WTC11 (cell line): Measurements from ENCODE around the gene SACS.

Source experiments
- NR2C2 ChIP-seq: sonication (generic); formaldehyde crosslinking; IDR thresholded peaks from 2 replicates; pipeline ENCODE4 v1.8.0; 2022; ENCODE audit warnings: mild to moderate bottlenecking, missing genetic modification reagents
- SP1 ChIP-seq: sonication (generic); formaldehyde crosslinking; conservative IDR thresholded peaks from 2 replicates; pipeline ENCODE4 v1.8.1; 2022; ENCODE audit warnings: missing genetic modification reagents
- TF ChIP-seq, protein P1 (sequence below): fragments of 200-600 bp; IDR thresholded peaks from 2 replicates; pipeline ENCODE4 v1.8.0; 2022; ENCODE audit warnings: antibody characterized with exemption
- TF ChIP-seq, protein P2 (sequence below): fragments of 250-450 bp; sonication (Bioruptor Pico); IDR thresholded peaks from 2 replicates; pipeline ENCODE4 v1.9.0; 2021; ENCODE audit warnings: mild to moderate bottlenecking, borderline replicate concordance
- TF ChIP-seq, protein P3 (sequence below): sonication (generic); formaldehyde crosslinking; IDR thresholded peaks from 2 replicates; pipeline ENCODE4 v1.8.1; 2022; ENCODE audit warnings: low read depth, missing genetic modification reagents, borderline replicate concordance
- TF ChIP-seq, protein P4 (sequence below): sonication (generic); formaldehyde crosslinking; IDR thresholded peaks from 2 replicates; pipeline ENCODE4 v1.8.0; 2022; ENCODE audit warnings: mild to moderate bottlenecking, missing genetic modification reagents

DNA sequence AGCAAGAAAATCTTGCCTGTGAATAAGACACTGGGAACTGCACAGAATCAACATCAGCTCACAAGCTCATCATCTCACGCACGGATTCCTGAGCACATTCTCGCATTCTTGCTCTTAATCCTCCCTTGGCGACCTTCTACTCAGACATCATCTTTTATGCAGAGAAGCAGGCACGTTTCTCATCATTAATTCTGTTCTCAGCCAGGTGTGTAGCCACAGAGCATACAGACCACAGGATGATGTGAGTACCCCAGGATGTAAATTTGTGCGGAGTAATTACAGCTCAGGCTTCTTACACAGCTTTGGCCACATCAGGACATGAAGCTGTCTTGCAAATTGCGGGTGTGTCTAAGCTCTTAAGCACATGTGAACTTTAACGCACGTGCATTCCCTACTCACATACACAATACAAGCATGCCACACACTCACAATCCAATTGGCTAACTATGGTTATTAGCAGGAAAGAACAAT lies 36.5 kb upstream of the SACS start:
- TF ChIP-seq, protein P1, sequence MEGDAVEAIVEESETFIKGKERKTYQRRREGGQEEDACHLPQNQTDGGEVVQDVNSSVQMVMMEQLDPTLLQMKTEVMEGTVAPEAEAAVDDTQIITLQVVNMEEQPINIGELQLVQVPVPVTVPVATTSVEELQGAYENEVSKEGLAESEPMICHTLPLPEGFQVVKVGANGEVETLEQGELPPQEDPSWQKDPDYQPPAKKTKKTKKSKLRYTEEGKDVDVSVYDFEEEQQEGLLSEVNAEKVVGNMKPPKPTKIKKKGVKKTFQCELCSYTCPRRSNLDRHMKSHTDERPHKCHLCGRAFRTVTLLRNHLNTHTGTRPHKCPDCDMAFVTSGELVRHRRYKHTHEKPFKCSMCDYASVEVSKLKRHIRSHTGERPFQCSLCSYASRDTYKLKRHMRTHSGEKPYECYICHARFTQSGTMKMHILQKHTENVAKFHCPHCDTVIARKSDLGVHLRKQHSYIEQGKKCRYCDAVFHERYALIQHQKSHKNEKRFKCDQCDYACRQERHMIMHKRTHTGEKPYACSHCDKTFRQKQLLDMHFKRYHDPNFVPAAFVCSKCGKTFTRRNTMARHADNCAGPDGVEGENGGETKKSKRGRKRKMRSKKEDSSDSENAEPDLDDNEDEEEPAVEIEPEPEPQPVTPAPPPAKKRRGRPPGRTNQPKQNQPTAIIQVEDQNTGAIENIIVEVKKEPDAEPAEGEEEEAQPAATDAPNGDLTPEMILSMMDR: no peak
- TF ChIP-seq, protein P2, sequence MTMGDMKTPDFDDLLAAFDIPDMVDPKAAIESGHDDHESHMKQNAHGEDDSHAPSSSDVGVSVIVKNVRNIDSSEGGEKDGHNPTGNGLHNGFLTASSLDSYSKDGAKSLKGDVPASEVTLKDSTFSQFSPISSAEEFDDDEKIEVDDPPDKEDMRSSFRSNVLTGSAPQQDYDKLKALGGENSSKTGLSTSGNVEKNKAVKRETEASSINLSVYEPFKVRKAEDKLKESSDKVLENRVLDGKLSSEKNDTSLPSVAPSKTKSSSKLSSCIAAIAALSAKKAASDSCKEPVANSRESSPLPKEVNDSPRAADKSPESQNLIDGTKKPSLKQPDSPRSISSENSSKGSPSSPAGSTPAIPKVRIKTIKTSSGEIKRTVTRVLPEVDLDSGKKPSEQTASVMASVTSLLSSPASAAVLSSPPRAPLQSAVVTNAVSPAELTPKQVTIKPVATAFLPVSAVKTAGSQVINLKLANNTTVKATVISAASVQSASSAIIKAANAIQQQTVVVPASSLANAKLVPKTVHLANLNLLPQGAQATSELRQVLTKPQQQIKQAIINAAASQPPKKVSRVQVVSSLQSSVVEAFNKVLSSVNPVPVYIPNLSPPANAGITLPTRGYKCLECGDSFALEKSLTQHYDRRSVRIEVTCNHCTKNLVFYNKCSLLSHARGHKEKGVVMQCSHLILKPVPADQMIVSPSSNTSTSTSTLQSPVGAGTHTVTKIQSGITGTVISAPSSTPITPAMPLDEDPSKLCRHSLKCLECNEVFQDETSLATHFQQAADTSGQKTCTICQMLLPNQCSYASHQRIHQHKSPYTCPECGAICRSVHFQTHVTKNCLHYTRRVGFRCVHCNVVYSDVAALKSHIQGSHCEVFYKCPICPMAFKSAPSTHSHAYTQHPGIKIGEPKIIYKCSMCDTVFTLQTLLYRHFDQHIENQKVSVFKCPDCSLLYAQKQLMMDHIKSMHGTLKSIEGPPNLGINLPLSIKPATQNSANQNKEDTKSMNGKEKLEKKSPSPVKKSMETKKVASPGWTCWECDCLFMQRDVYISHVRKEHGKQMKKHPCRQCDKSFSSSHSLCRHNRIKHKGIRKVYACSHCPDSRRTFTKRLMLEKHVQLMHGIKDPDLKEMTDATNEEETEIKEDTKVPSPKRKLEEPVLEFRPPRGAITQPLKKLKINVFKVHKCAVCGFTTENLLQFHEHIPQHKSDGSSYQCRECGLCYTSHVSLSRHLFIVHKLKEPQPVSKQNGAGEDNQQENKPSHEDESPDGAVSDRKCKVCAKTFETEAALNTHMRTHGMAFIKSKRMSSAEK (CRISPR knock-in tag): no peak
- TF ChIP-seq NR2C2: no peak
- TF ChIP-seq SP1 (CRISPR knock-in tag): no peak
- TF ChIP-seq, protein P3, sequence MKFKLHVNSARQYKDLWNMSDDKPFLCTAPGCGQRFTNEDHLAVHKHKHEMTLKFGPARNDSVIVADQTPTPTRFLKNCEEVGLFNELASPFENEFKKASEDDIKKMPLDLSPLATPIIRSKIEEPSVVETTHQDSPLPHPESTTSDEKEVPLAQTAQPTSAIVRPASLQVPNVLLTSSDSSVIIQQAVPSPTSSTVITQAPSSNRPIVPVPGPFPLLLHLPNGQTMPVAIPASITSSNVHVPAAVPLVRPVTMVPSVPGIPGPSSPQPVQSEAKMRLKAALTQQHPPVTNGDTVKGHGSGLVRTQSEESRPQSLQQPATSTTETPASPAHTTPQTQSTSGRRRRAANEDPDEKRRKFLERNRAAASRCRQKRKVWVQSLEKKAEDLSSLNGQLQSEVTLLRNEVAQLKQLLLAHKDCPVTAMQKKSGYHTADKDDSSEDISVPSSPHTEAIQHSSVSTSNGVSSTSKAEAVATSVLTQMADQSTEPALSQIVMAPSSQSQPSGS: no peak
- TF ChIP-seq, protein P4, sequence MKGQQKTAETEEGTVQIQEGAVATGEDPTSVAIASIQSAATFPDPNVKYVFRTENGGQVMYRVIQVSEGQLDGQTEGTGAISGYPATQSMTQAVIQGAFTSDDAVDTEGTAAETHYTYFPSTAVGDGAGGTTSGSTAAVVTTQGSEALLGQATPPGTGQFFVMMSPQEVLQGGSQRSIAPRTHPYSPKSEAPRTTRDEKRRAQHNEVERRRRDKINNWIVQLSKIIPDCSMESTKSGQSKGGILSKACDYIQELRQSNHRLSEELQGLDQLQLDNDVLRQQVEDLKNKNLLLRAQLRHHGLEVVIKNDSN: no peak
